Neural cell (in vitro differentiated cells): ENCODE results near the gene MYCBP2. TPM values are rescaled to one million over a fixed set of nuclear protein-coding genes. Genes with fewer than 3 reads are reported as not detected.

ENCODE experiments used
- H2AFZ ChIP-seq: fragments of 200-600, 300-800 bp; sonication (generic), shearing (Covaris generic); 2 replicates; pipeline ENCODE4 v1.6.0; 2014; ENCODE audit warnings: low read depth, mild to moderate bottlenecking, antibody characterized with exemption, low read length, moderate library complexity
- H3F3A ChIP-seq: fragments of 200-600 bp; shearing (Covaris generic); 2 replicates; pipeline ENCODE4 v1.6.1; 2016; ENCODE audit warnings: mild to moderate bottlenecking, moderate library complexity, mixed read lengths, antibody characterized with exemption, low read length; ENCODE audit not compliant: insufficient read depth, poor library complexity, severe bottlenecking
- H3K27ac ChIP-seq: fragments of 200-600, 300-800 bp; sonication (generic), shearing (Covaris generic); 2 replicates; pipeline ENCODE4 v1.5.1; 2014; ENCODE audit warnings: mild to moderate bottlenecking, low read length, moderate library complexity
- H3K27me3 ChIP-seq: fragments of 300-800, 200-600 bp; sonication (generic), shearing (Covaris generic); 2 replicates; pipeline ENCODE4 v1.6.0; 2014; ENCODE audit warnings: mild to moderate bottlenecking, low read depth, low read length, moderate library complexity; ENCODE audit not compliant: insufficient read depth
- H3K36me3 ChIP-seq: fragments of 300-800, 200-600 bp; sonication (generic), shearing (Covaris generic); 2 replicates; pipeline ENCODE4 v1.5.1; 2014; ENCODE audit warnings: mild to moderate bottlenecking, antibody characterized with exemption, low read length, moderate library complexity; ENCODE audit not compliant: insufficient read depth
- H3K4me2 ChIP-seq: fragments of 300-800, 200-600 bp; sonication (generic), shearing (Covaris generic); 2 replicates; pipeline ENCODE4 v1.6.0; 2014; ENCODE audit warnings: mild to moderate bottlenecking, low read length
- H3K4me3 ChIP-seq: fragments of 300-800, 200-600 bp; sonication (generic), shearing (Covaris generic); 2 replicates; pipeline ENCODE4 v1.5.1; 2014; ENCODE audit warnings: mild to moderate bottlenecking, low read length, moderate library complexity
- H3K79me2 ChIP-seq: fragments of 200-600 bp; shearing (Covaris generic); replicated peaks from 2 replicates; pipeline ENCODE4 v1.6.0; 2014; ENCODE audit warnings: mild to moderate bottlenecking, low read length, moderate library complexity; ENCODE audit not compliant: insufficient read depth
- H3K9ac ChIP-seq: fragments of 300-800, 200-600 bp; sonication (generic), shearing (Covaris generic); 2 replicates; pipeline ENCODE4 v1.6.1; 2016; ENCODE audit warnings: mild to moderate bottlenecking, low read length, mixed read lengths
- H3K9me2 ChIP-seq: fragments of 200-600 bp; shearing (Covaris generic); 2 replicates; pipeline ENCODE4 v1.6.1; 2016; ENCODE audit warnings: mild to moderate bottlenecking, low read length, mixed read lengths; ENCODE audit not compliant: insufficient read depth
- H3K9me3 ChIP-seq: fragments of 200-600, 300-800 bp; sonication (generic), shearing (Covaris generic); 2 replicates; pipeline ENCODE4 v1.6.1; 2016; ENCODE audit warnings: mild to moderate bottlenecking, mixed run types, low read length, moderate library complexity, mixed read lengths
- H4K20me1 ChIP-seq: fragments of 200-600 bp; shearing (Covaris generic); 2 replicates; pipeline ENCODE4 v1.6.1; 2016; ENCODE audit warnings: mild to moderate bottlenecking, mixed run types; ENCODE audit not compliant: insufficient read depth
- EP300 ChIP-seq: fragments of 450-650 bp; conservative IDR thresholded peaks from 2 replicates; pipeline ENCODE4 v1.6.1; 2014; ENCODE audit warnings: antibody characterized with exemption, mild to moderate bottlenecking, moderate library complexity; ENCODE audit not compliant: poor library complexity, severe bottlenecking
- EZH2 ChIP-seq: fragments of 200-600, 300-800 bp; shearing (Covaris generic), sonication (generic); IDR thresholded peaks from 2 replicates; pipeline ENCODE4 v1.6.1; 2014; ENCODE audit warnings: antibody characterized with exemption, low read length, borderline replicate concordance, mild to moderate bottlenecking; ENCODE audit not compliant: insufficient read depth, poor library complexity, severe bottlenecking
- MXI1 ChIP-seq: fragments of 450-650 bp; conservative IDR thresholded peaks from 2 replicates; pipeline ENCODE4 v1.6.1; 2014; ENCODE audit warnings: antibody characterized with exemption, mild to moderate bottlenecking; ENCODE audit not compliant: poor library complexity, severe bottlenecking
- POLR2AphosphoS5 ChIP-seq: IDR thresholded peaks from 2 replicates; pipeline ENCODE4 v1.6.1; 2012
- RAD21 ChIP-seq: fragments of 450-650 bp; conservative IDR thresholded peaks from 2 replicates; pipeline ENCODE4 v1.6.1; 2014; ENCODE audit warnings: antibody characterized with exemption, mild to moderate bottlenecking, moderate library complexity
- SMC3 ChIP-seq: fragments of 450-650 bp; conservative IDR thresholded peaks from 2 replicates; pipeline ENCODE4 v1.6.1; 2014; ENCODE audit warnings: antibody characterized with exemption, mild to moderate bottlenecking, moderate library complexity; ENCODE audit not compliant: poor library complexity
- TAF1 ChIP-seq: IDR thresholded peaks from 2 replicates; pipeline ENCODE4 v1.6.1; 2012; ENCODE audit warnings: low read depth
- polyA plus RNA-seq: library from polyadenylated mRNA; depleted of rRNA; stranded (reverse); fragments of >200 nt; gene quantifications from 2 replicates; pipeline ENCODE4 v1.2.3, GENCODE V29; 2014
- TF ChIP-seq, protein P1 (sequence below): fragments of 450-650 bp; IDR thresholded peaks from 2 replicates; pipeline ENCODE4 v1.5.1; 2014; ENCODE audit warnings: antibody characterized with exemption, mild to moderate bottlenecking, moderate library complexity; ENCODE audit not compliant: poor library complexity, severe bottlenecking
- TF ChIP-seq, protein P2 (sequence below): IDR thresholded peaks from 2 replicates; pipeline ENCODE4 v1.6.1; 2012; ENCODE audit warnings: borderline replicate concordance

Gene MYCBP2
- polyA plus RNA-seq, 1 donor from 2014 or later, result 135 TPM

DNA sequence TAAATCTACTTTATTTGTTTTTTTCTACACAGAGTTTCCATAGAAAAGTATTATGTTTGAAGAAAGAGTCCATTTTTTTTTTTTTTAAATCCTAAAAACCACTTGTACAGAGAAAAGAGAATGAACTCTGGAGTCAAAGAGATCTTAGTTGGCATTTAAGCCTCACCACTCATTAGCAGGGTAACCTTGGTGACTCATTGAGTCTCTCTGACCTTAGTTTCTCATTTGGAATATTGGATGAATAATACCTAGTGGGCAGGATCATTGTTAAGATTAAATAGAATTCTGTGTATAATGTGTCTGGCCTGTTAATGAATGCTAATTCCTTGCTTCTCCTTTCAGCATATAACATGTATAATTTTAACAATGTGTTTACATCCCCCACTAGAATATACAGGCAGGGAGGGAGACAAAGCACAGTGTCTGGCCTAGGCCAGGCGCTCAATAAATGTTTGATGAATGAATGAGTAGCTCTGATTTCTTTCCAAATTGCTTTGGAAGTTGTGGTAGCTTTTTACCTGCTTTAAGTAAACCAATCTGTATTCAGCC lies 48.7 kb upstream of the MYCBP2 start:
- H3F3A ChIP-seq, result no peaks in the 10 kb centered on the region
- H3K9me2 ChIP-seq, result no peaks in the 10 kb centered on the region
- no peaks in the 10 kb centered on the region for H3K79me2 ChIP-seq
- no peaks in the 10 kb centered on the region for H3K36me3 ChIP-seq
- no peak overlapping the region for H3K27ac ChIP-seq
- no peak overlapping the region for H2AFZ ChIP-seq
- no peak for TF ChIP-seq RAD21
- no peak for TF ChIP-seq POLR2AphosphoS5
- TF ChIP-seq EP300, result no peak
- TF ChIP-seq, protein P1, sequence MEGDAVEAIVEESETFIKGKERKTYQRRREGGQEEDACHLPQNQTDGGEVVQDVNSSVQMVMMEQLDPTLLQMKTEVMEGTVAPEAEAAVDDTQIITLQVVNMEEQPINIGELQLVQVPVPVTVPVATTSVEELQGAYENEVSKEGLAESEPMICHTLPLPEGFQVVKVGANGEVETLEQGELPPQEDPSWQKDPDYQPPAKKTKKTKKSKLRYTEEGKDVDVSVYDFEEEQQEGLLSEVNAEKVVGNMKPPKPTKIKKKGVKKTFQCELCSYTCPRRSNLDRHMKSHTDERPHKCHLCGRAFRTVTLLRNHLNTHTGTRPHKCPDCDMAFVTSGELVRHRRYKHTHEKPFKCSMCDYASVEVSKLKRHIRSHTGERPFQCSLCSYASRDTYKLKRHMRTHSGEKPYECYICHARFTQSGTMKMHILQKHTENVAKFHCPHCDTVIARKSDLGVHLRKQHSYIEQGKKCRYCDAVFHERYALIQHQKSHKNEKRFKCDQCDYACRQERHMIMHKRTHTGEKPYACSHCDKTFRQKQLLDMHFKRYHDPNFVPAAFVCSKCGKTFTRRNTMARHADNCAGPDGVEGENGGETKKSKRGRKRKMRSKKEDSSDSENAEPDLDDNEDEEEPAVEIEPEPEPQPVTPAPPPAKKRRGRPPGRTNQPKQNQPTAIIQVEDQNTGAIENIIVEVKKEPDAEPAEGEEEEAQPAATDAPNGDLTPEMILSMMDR, result no peak
- no peak for TF ChIP-seq EZH2
- TF ChIP-seq SMC3, result no peak
- TF ChIP-seq, protein P2, sequence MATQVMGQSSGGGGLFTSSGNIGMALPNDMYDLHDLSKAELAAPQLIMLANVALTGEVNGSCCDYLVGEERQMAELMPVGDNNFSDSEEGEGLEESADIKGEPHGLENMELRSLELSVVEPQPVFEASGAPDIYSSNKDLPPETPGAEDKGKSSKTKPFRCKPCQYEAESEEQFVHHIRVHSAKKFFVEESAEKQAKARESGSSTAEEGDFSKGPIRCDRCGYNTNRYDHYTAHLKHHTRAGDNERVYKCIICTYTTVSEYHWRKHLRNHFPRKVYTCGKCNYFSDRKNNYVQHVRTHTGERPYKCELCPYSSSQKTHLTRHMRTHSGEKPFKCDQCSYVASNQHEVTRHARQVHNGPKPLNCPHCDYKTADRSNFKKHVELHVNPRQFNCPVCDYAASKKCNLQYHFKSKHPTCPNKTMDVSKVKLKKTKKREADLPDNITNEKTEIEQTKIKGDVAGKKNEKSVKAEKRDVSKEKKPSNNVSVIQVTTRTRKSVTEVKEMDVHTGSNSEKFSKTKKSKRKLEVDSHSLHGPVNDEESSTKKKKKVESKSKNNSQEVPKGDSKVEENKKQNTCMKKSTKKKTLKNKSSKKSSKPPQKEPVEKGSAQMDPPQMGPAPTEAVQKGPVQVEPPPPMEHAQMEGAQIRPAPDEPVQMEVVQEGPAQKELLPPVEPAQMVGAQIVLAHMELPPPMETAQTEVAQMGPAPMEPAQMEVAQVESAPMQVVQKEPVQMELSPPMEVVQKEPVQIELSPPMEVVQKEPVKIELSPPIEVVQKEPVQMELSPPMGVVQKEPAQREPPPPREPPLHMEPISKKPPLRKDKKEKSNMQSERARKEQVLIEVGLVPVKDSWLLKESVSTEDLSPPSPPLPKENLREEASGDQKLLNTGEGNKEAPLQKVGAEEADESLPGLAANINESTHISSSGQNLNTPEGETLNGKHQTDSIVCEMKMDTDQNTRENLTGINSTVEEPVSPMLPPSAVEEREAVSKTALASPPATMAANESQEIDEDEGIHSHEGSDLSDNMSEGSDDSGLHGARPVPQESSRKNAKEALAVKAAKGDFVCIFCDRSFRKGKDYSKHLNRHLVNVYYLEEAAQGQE, result no peak
- no peak for TF ChIP-seq MXI1
- no peak for TF ChIP-seq TAF1
- H4K20me1 ChIP-seq, result no peaks in the 10 kb centered on the region
- no peaks in the 10 kb centered on the region for H3K9me3 ChIP-seq
- no peak overlapping the region for H3K4me2 ChIP-seq
- H3K27me3 ChIP-seq, result no peaks in the 10 kb centered on the region
- H3K4me3 ChIP-seq, result no peak overlapping the region
- no peak overlapping the region for H3K9ac ChIP-seq

- no peak overlapping the region for H2AFZ ChIP-seq
- H3K27ac ChIP-seq, result no peak overlapping the region
- H4K20me1 ChIP-seq, result no peaks in the 10 kb centered on the region
- no peak overlapping the region for H3K4me3 ChIP-seq
- H3K36me3 ChIP-seq, result no peaks in the 10 kb centered on the region
- no peaks in the 10 kb centered on the region for H3K79me2 ChIP-seq
- TF ChIP-seq EP300 (no peak), SMC3 (no peak)
- H3F3A ChIP-seq, result no peaks in the 10 kb centered on the region
- H3K27me3 ChIP-seq, result no peaks in the 10 kb centered on the region
- H3K9me3 ChIP-seq, result no peaks in the 10 kb centered on the region
- H3K9ac ChIP-seq, result no peak overlapping the region
- H3K4me2 ChIP-seq, result no peak overlapping the region
- H3K9me2 ChIP-seq, result no peaks in the 10 kb centered on the region
Measured at GRCh38 chr13:77374786-77375185, 47.9 kb upstream of the MYCBP2 start.

GRCh38 chr13:77374339-77374738 lies 47.4 kb upstream of the MYCBP2 start:
- H3K9me3 ChIP-seq, result no peaks in the 10 kb centered on the region
- no peaks in the 10 kb centered on the region for H3F3A ChIP-seq
- no peaks in the 10 kb centered on the region for H4K20me1 ChIP-seq
- no peaks in the 10 kb centered on the region for H3K9me2 ChIP-seq
- no peak overlapping the region for H3K4me3 ChIP-seq
- no peak overlapping the region for H3K4me2 ChIP-seq
- no peaks in the 10 kb centered on the region for H3K36me3 ChIP-seq
- no peak overlapping the region for H3K27ac ChIP-seq
- H3K27me3 ChIP-seq, result no peaks in the 10 kb centered on the region
- no peaks in the 10 kb centered on the region for H3K79me2 ChIP-seq
- H2AFZ ChIP-seq, result no peak overlapping the region
- H3K9ac ChIP-seq, result no peak overlapping the region
- TF ChIP-seq, protein P1, result no peak
- TF ChIP-seq RAD21 (no peak), POLR2AphosphoS5 (no peak), EZH2 (no peak), TAF1 (no peak), SMC3 (no peak), MXI1 (no peak), EP300 (no peak)
- TF ChIP-seq, protein P2, result no peak
